Subcutaneous adipose tissue (tissue), 4 donors: ENCODE data around the gene TRPM6. TPM values are rescaled to one million over a fixed set of nuclear protein-coding genes. Genes with fewer than 3 reads are reported as not detected.

Experiments used
- CTCF ChIP-seq: fragments of 450-650 bp; IDR thresholded peaks from one replicate; pipeline ENCODE4 v1.5.1; 2016; ENCODE audit warnings: low read depth, mild to moderate bottlenecking, control low read depth, antibody characterized with exemption, moderate library complexity
- total RNA-seq, 4 donors: library from RNA; depleted of rRNA; stranded (reverse); fragments of >200 nt; gene quantifications; one replicate each; pipeline ENCODE4 v1.1.0, GENCODE V29; 2016

Gene TRPM6
- total RNA-seq, 4 donors from 2014 or later, result 0.17 to 1.9 (median 1.2) TPM

- TF ChIP-seq CTCF, result no peak
Measured at GRCh38 chr9:74755355-74755754, 132.4 kb downstream of the TRPM6 start.

GRCh38 chr9:74753650-74754049, 134.1 kb downstream of the TRPM6 start:
- TF ChIP-seq CTCF, result no peak

- TF ChIP-seq CTCF, result no peak
Measured at GRCh38 chr9:74748966-74749365, 138.8 kb downstream of the TRPM6 start.

DNA sequence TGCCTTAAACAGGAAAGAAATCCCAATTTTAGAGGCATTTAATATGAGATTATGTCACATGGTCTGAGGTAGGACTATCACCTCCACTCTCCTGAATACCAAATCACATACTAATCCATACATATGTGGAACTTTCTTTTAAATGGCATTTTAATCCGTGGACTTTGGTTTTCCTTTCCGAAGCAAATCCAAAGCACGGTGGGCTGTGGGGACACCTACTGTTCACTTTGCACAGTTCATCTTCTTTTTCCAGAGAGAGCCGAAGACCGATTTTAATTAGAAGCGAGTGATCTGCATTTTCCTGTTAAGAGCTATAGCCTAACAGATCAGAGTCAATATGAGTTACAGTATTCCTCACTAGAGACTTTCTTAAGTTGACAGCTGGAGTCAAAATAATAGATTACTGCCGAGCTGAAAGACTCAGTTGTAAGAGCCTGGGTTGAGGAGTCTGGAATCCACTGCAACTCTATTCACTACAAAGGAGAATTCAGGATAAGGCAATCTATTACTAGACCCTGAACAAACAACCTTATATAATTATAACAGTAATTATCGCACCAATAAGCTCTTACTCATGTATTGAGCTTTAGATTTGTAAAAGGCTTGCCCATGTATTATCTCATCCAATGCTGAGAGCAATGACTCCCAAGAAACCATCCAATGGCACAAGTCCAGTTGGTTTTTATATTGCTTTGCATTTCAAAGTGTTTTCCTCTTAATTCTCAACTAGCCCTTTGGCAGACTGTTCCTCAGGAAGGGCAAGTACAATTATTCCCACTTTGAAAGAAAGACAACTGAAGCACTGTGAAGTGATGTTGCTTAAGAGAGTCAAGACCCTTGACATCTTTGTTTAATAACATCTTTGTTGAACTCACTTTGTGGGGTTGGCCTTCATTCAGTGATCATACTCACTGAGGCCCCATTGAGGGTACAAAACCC, 144.7 kb downstream of the TRPM6 start:
- no peak for TF ChIP-seq CTCF

- TF ChIP-seq CTCF, result no peak
Measured at GRCh38 chr9:74742191-74742790, 145.4 kb downstream of the TRPM6 start.

DNA sequence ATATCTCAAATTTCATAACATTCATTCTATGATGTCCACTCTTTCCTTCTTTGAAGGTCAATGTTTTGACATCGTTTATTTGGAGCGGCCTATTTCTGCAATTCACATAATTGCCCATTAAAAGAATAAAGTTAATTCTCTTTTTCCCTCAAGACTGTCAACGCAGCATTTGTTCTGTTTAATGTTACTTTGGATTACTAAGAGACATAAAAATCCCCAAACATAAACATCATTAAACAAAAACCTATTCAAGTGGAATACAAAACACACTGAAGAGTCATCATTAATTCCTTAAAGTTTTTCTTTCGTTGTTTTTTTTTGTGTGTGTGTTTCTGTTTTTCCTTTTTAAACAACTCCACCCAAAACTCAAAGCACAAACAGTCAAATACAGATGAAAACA, 151.1 kb downstream of the TRPM6 start:
- TF ChIP-seq CTCF, result no peak

- TF ChIP-seq CTCF, result no peak
Measured at GRCh38 chr9:74735761-74736160, 152.0 kb downstream of the TRPM6 start.
